ENCODE measurements around the gene LGALS9.
"Not testable (repeated sequence)": the region's sequence is repeated elsewhere in the genome, so short reads cannot be mapped to it uniquely, and the experiment has no call there.

Gene LGALS9

DNA sequence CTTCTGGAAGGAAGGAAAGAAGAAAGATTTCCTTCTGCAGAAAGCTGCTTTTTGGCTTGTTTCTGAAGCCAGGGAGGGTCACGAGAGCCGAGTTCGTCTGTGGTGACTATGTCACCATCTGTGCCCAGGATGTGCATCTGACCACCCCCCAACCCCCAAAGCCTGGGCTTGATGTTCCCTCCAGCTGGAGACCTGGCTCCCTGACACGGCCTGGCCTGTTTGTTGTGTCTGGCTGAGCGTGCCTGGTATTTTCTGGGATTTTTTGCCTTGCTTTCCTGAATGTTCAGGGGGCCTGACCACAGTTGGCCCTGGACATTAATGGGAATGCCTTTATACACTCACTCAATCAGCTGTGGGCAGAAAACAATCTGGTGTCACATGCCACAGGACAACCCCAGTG is 38.9 kb downstream of the LGALS9 start:
- no peak overlapping the region for H2BK120ac ChIP-seq (ENCODE audit: low read depth, low read length)
- no peak for DNase-seq
- no peaks in the 10 kb centered on the region for H3K36me3 ChIP-seq (ENCODE audit: control insufficient read depth, insufficient read depth, low read length)
- no peak overlapping the region for H2BK15ac ChIP-seq (replicated peaks; ENCODE audit: low read depth)
- H3K4ac ChIP-seq (ENCODE audit: low read depth, low read length), result no peak overlapping the region
- H3K79me2 ChIP-seq (ENCODE audit: control insufficient read depth, insufficient read depth, low read length), result no peaks in the 10 kb centered on the region
- H3K4me1 ChIP-seq (ENCODE audit: control insufficient read depth, low read depth, low read length), result no peaks in the 10 kb centered on the region
- H3K27me3 ChIP-seq (ENCODE audit: insufficient read depth, low read length, poor library complexity), result no peaks in the 10 kb centered on the region
- H3K4me3 ChIP-seq (ENCODE audit: low read length), result no peak overlapping the region
- no peak overlapping the region for H4K8ac ChIP-seq (ENCODE audit: low read depth, low read length)
- H3K23ac ChIP-seq (ENCODE audit: low read length), result no peak overlapping the region
- H2AK5ac ChIP-seq (ENCODE audit: low read length), result no peak overlapping the region
- no CpG with 5 or more reads among the region's 5 CpGs for whole genome bisulfite sequencing (ENCODE audit: extremely low coverage, insufficient coverage, low lambda C conversion rate)
- H3K18ac ChIP-seq (ENCODE audit: low read length), result no peak overlapping the region
- H3K56ac ChIP-seq (ENCODE audit: low read length), result no peak overlapping the region
- H3K4me2 ChIP-seq (ENCODE audit: low read length), result no peak overlapping the region
- no peak overlapping the region for H3K27ac ChIP-seq (ENCODE audit: low read depth, low read length)
- no peak overlapping the region for H3K9ac ChIP-seq (ENCODE audit: low read length)
- no peak overlapping the region for H2BK5ac ChIP-seq (ENCODE audit: low read length)
- H3K79me1 ChIP-seq (ENCODE audit: low read length), result no peaks in the 10 kb centered on the region
- H4K5ac ChIP-seq (ENCODE audit: low read length), result no peak overlapping the region

DNA sequence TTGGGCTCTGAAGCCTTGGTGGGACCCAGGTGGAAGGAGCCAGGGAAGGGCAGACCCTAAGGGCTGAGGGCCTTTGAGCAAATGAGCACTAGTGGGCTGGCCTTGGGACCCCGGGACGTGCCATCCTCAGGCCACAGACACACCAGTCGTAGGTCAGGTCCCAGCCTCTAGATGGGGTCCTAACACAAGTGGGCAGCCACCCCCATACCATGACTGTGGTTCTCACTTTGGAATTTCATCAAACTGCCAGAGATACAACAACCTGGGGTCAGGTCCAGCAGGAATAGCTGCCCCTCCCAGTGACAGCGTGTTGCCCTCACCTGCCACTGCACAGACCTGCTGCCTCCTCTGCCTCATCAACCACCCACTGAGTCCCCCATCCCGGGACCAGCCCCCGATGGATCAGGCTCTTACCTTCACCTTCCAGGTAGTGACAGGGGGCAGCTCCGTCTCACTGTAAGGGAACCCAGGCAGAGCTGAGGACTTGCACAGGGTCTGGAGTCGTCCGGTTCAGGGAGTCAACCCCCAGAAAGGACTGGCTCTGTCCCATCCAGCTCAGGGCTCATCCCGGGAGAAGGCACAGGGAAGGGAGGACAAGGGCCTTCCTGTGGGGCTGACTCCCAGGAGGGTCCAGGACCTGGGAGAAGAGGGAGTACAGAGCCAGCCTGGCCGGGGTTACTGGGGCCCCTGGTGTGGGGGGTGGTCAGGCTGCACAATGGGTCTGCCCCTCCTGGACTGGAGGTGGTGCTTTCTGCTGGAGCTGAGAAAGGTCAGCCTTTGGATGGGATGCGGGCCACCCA is 40.0 kb downstream of the LGALS9 start:
- no peaks in the 10 kb centered on the region for H3K79me2 ChIP-seq (ENCODE audit: control insufficient read depth, insufficient read depth, low read length)
- no peak overlapping the region for H3K18ac ChIP-seq (ENCODE audit: low read length)
- H3K79me1 ChIP-seq (ENCODE audit: low read length), result no peaks in the 10 kb centered on the region
- no peaks in the 10 kb centered on the region for H3K27me3 ChIP-seq (ENCODE audit: insufficient read depth, low read length, poor library complexity)
- no peak overlapping the region for H3K4ac ChIP-seq (ENCODE audit: low read depth, low read length)
- no peak overlapping the region for H2BK120ac ChIP-seq (ENCODE audit: low read depth, low read length)
- no peak overlapping the region for H3K4me3 ChIP-seq (ENCODE audit: low read length)
- WGBS (ENCODE audit: extremely low coverage, insufficient coverage, low lambda C conversion rate), result no CpG with 5 or more reads among the region's 12 CpGs
- no peak overlapping the region for H2AK5ac ChIP-seq (ENCODE audit: low read length)
- no peak overlapping the region for H3K4me2 ChIP-seq (ENCODE audit: low read length)
- DNase-seq, result peak; percentile 1
- no peaks in the 10 kb centered on the region for H3K36me3 ChIP-seq (ENCODE audit: control insufficient read depth, insufficient read depth, low read length)
- no peak overlapping the region for H2BK5ac ChIP-seq (ENCODE audit: low read length)
- no peak overlapping the region for H3K27ac ChIP-seq (ENCODE audit: low read depth, low read length)
- no peak overlapping the region for H2BK15ac ChIP-seq (replicated peaks; ENCODE audit: low read depth)
- no peak overlapping the region for H3K23ac ChIP-seq (ENCODE audit: low read length)
- H4K5ac ChIP-seq (ENCODE audit: low read length), result no peak overlapping the region
- no peak overlapping the region for H4K8ac ChIP-seq (ENCODE audit: low read depth, low read length)
- no peaks in the 10 kb centered on the region for H3K4me1 ChIP-seq (ENCODE audit: control insufficient read depth, low read depth, low read length)
- no peak overlapping the region for H3K56ac ChIP-seq (ENCODE audit: low read length)
- H3K9ac ChIP-seq (ENCODE audit: low read length), result no peak overlapping the region

DNA sequence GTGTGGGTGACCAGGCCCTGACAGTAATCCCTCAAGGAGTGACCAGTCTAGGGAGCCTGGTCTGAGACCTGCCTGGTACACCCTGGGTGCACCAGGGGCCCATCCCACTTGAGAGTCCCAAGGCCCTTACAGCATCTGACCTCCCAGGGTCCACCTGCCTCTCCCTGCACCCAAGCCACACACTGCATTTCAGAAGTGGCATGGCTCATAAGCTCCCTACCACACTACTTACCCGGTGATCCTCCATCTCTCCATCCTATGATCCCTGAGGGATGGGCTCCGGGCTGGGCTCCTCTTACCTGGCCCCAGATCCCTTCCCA is 40.6 kb downstream of the LGALS9 start:
- Histone ChIP-seq H2BK120ac (ENCODE audit: low read depth, low read length) (no peak overlapping the region), H2BK5ac (ENCODE audit: low read length) (no peak overlapping the region), H4K8ac (ENCODE audit: low read depth, low read length) (no peak overlapping the region), H2AK5ac (ENCODE audit: low read length) (no peak overlapping the region), H3K4ac (ENCODE audit: low read depth, low read length) (no peak overlapping the region), H3K79me2 (ENCODE audit: control insufficient read depth, insufficient read depth, low read length) (no peaks in the 10 kb centered on the region), H3K23ac (ENCODE audit: low read length) (no peak overlapping the region), H3K27ac (ENCODE audit: low read depth, low read length) (no peak overlapping the region), H3K18ac (ENCODE audit: low read length) (no peak overlapping the region), H3K56ac (ENCODE audit: low read length) (no peak overlapping the region), H3K9ac (ENCODE audit: low read length) (no peak overlapping the region), H3K4me3 (ENCODE audit: low read length) (no peak overlapping the region), H3K79me1 (ENCODE audit: low read length) (no peaks in the 10 kb centered on the region), H2BK15ac (replicated peaks; ENCODE audit: low read depth) (no peak overlapping the region), H3K27me3 (ENCODE audit: insufficient read depth, low read length, poor library complexity) (no peaks in the 10 kb centered on the region), H3K4me1 (ENCODE audit: control insufficient read depth, low read depth, low read length) (no peaks in the 10 kb centered on the region), H3K36me3 (ENCODE audit: control insufficient read depth, insufficient read depth, low read length) (no peaks in the 10 kb centered on the region), H3K4me2 (ENCODE audit: low read length) (no peak overlapping the region), H4K5ac (ENCODE audit: low read length) (no peak overlapping the region)
- DNase-seq, result no peak
- no CpG with 5 or more reads among the region's 2 CpGs for WGBS (ENCODE audit: extremely low coverage, insufficient coverage, low lambda C conversion rate)

DNA sequence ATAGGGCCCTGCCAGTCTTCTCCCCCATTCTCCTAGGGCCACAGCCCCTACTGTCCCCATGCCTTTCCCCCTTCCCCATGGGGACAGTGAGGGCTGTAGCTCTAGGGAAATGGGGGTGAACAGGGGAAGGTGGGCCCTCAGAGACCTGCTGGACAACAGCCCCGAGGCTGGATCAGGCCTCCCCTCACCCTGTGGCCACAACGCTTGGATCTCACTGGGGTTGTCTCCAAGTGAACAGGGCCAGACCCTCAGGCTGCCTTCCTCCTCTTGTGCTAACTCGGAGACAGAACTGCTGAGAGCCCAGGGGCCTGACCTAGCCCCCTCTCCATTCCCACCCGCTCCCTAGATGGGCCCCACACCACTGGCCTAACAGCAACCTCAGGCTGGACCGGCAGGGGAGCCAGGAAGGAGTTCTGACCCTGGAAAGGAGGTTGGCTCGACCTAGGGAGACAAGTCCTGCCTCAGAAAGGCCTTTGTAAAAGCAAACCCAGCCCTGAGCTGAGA is 41.0 kb downstream of the LGALS9 start:
- not testable (repeated sequence) for H3K23ac ChIP-seq (ENCODE audit: low read length); H4K8ac ChIP-seq (ENCODE audit: low read depth, low read length); H3K79me2 ChIP-seq (ENCODE audit: control insufficient read depth, insufficient read depth, low read length); H2BK120ac ChIP-seq (ENCODE audit: low read depth, low read length); H3K56ac ChIP-seq (ENCODE audit: low read length); H4K5ac ChIP-seq (ENCODE audit: low read length); H2BK5ac ChIP-seq (ENCODE audit: low read length); H3K9ac ChIP-seq (ENCODE audit: low read length); H3K27ac ChIP-seq (ENCODE audit: low read depth, low read length); H3K4ac ChIP-seq (ENCODE audit: low read depth, low read length); H2BK15ac ChIP-seq (replicated peaks; ENCODE audit: low read depth); H3K18ac ChIP-seq (ENCODE audit: low read length); DNase-seq; H3K27me3 ChIP-seq (ENCODE audit: insufficient read depth, low read length, poor library complexity); H3K4me3 ChIP-seq (ENCODE audit: low read length); H3K36me3 ChIP-seq (ENCODE audit: control insufficient read depth, insufficient read depth, low read length); H3K79me1 ChIP-seq (ENCODE audit: low read length); H3K4me1 ChIP-seq (ENCODE audit: control insufficient read depth, low read depth, low read length); H2AK5ac ChIP-seq (ENCODE audit: low read length); H3K4me2 ChIP-seq (ENCODE audit: low read length)
- WGBS (ENCODE audit: extremely low coverage, insufficient coverage, low lambda C conversion rate), result no CpG with 5 or more reads among the region's 6 CpGs

DNA sequence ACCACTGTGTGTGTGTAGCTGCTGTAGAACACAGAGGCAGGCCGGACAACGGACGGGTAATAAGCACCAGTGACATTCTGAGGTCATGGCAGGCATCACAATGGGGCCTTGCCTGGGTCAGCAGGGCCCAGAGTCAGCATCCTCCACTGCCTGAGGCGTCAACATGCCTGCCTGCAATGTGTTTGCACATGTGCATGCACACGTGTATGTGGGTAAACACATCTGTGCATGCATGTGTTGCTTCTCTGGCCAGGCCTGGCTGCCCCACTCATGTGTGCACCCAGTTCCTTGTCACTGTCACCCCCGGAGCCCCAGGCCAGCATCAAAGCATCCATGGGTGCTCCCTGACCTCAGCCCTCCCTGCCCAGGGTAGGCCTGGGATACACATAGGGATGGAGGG is 43.3 kb downstream of the LGALS9 start:
- Histone ChIP-seq H3K4me2 (ENCODE audit: low read length) (no peak overlapping the region), H3K27me3 (ENCODE audit: insufficient read depth, low read length, poor library complexity) (no peaks in the 10 kb centered on the region), H2BK15ac (replicated peaks; ENCODE audit: low read depth) (no peak overlapping the region), H3K79me1 (ENCODE audit: low read length) (no peaks in the 10 kb centered on the region), H3K18ac (ENCODE audit: low read length) (no peak overlapping the region), H4K8ac (ENCODE audit: low read depth, low read length) (no peak overlapping the region), H3K4me3 (ENCODE audit: low read length) (no peak overlapping the region), H3K23ac (ENCODE audit: low read length) (no peak overlapping the region), H3K56ac (ENCODE audit: low read length) (no peak overlapping the region), H3K36me3 (ENCODE audit: control insufficient read depth, insufficient read depth, low read length) (no peaks in the 10 kb centered on the region), H2BK5ac (ENCODE audit: low read length) (no peak overlapping the region), H2AK5ac (ENCODE audit: low read length) (no peak overlapping the region), H3K27ac (ENCODE audit: low read depth, low read length) (no peak overlapping the region), H3K4me1 (ENCODE audit: control insufficient read depth, low read depth, low read length) (no peaks in the 10 kb centered on the region), H2BK120ac (ENCODE audit: low read depth, low read length) (no peak overlapping the region), H4K5ac (ENCODE audit: low read length) (no peak overlapping the region), H3K9ac (ENCODE audit: low read length) (no peak overlapping the region), H3K4ac (ENCODE audit: low read depth, low read length) (no peak overlapping the region), H3K79me2 (ENCODE audit: control insufficient read depth, insufficient read depth, low read length) (no peaks in the 10 kb centered on the region)
- WGBS (ENCODE audit: extremely low coverage, insufficient coverage, low lambda C conversion rate), result no CpG with 5 or more reads among the region's 6 CpGs
- DNase-seq, result no peak

DNA sequence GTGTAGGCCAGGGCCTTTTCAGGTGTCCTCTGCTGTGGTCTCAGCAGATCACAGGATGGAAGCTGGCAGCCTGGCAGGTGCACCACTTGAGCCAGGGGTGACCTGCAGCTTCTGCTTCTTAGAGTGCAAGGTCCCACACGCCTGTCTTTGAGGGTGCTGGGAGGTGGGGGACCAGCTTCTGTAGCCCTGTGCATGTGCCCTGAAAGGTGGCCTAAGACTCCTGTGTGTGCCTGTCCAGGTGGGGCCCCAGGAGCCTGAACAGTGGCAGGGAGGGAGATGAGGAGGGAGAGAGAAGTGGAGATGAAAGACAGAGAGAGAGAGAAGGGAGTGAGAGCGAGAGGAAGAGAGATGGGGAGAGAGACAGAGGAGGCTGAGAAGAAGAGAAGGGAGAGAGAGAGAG is 46.2 kb downstream of the LGALS9 start:
- Histone ChIP-seq H2BK5ac (ENCODE audit: low read length) (no peak overlapping the region), H3K79me1 (ENCODE audit: low read length) (no peaks in the 10 kb centered on the region), H3K56ac (ENCODE audit: low read length) (no peak overlapping the region), H3K79me2 (ENCODE audit: control insufficient read depth, insufficient read depth, low read length) (no peaks in the 10 kb centered on the region), H3K27ac (ENCODE audit: low read depth, low read length) (no peak overlapping the region), H3K27me3 (ENCODE audit: insufficient read depth, low read length, poor library complexity) (no peaks in the 10 kb centered on the region), H3K9ac (ENCODE audit: low read length) (no peak overlapping the region), H3K4ac (ENCODE audit: low read depth, low read length) (no peak overlapping the region), H4K8ac (ENCODE audit: low read depth, low read length) (no peak overlapping the region), H3K4me3 (ENCODE audit: low read length) (no peak overlapping the region), H2BK15ac (replicated peaks; ENCODE audit: low read depth) (no peak overlapping the region), H4K5ac (ENCODE audit: low read length) (no peak overlapping the region), H3K18ac (ENCODE audit: low read length) (no peak overlapping the region), H2AK5ac (ENCODE audit: low read length) (no peak overlapping the region), H3K36me3 (ENCODE audit: control insufficient read depth, insufficient read depth, low read length) (no peaks in the 10 kb centered on the region), H3K4me2 (ENCODE audit: low read length) (no peak overlapping the region), H3K23ac (ENCODE audit: low read length) (no peak overlapping the region), H2BK120ac (ENCODE audit: low read depth, low read length) (no peak overlapping the region), H3K4me1 (ENCODE audit: control insufficient read depth, low read depth, low read length) (no peaks in the 10 kb centered on the region)
- no CpG with 5 or more reads among the region's 2 CpGs for WGBS (ENCODE audit: extremely low coverage, insufficient coverage, low lambda C conversion rate)
- DNase-seq, result no peak

Data from mesendoderm (in vitro differentiated cells).